HG03064 (cell line): Measurements from ENCODE around the gene C18orf54.
"Not testable (repeated sequence)": the region's sequence is repeated elsewhere in the genome, so short reads cannot be mapped to it uniquely, and the experiment has no call there.

Experiments used
- ATAC-seq: cut with Tn5 transposase; IDR thresholded peaks from one replicate; pipeline ENCODE4 v1.9.1; 2021; ENCODE audit warnings: low read depth; ENCODE audit not compliant: unreplicated experiment

Gene C18orf54

GRCh38 chr18:54357660-54358494 is at the start of gene C18orf54, which contains the start of gene STARD6:
Gene C18orf54 (plus strand): TSS chr18:54357906. CDS start chr18:54360573, 2,667 bp downstream.
Gene STARD6 (minus strand): TSS chr18:54357858. CDS start chr18:54354573, 3,285 bp downstream.
- ATAC-seq, result peak; percentile 91

- not testable (repeated sequence) for ATAC-seq
These were observed 48.1 kb upstream of the C18orf54 start for GRCh38 chr18:54309564-54309963.

- ATAC-seq, result no peak
These were observed 41.5 kb upstream of the C18orf54 start for GRCh38 chr18:54316071-54316820.

- no peak for ATAC-seq
These were observed 34.1 kb upstream of the C18orf54 start for GRCh38 chr18:54323561-54323960.

GRCh38 chr18:54323970-54324369 is 33.7 kb upstream of the C18orf54 start:
- ATAC-seq, result no peak

GRCh38 chr18:54327818-54328217 is 29.9 kb upstream of the C18orf54 start:
- no peak for ATAC-seq

GRCh38 chr18:54329787-54330186 is 27.9 kb upstream of the C18orf54 start:
- ATAC-seq, result no peak

GRCh38 chr18:54330768-54331548 is 26.7 kb upstream of the C18orf54 start:
- ATAC-seq, result no peak

- ATAC-seq, result no peak
These were observed 22.0 kb upstream of the C18orf54 start for GRCh38 chr18:54335638-54336173.

GRCh38 chr18:54338230-54338629 is 19.5 kb upstream of the C18orf54 start:
- ATAC-seq, result no peak

- no peak for ATAC-seq
These were observed 6.5 kb upstream of the C18orf54 start for GRCh38 chr18:54351186-54351585.

- peak; percentile 9 for ATAC-seq
These were observed 535 bp upstream of the C18orf54 start for GRCh38 chr18:54357082-54357659.

GRCh38 chr18:54358495-54359040 is 862 bp downstream of the C18orf54 start:
- ATAC-seq, result no peak

- no peak for ATAC-seq
These were observed 1.5 kb downstream of the C18orf54 start for GRCh38 chr18:54359233-54359632.

- ATAC-seq, result no peak
These were observed 2.7 kb downstream of the C18orf54 start for GRCh38 chr18:54360406-54360805.

- no peak for ATAC-seq
These were observed 20.4 kb downstream of the C18orf54 start for GRCh38 chr18:54378057-54378456.

- no peak for ATAC-seq
These were observed 23.9 kb downstream of the C18orf54 start for GRCh38 chr18:54381640-54382039.

GRCh38 chr18:54382076-54382475 is 24.4 kb downstream of the C18orf54 start:
- no peak for ATAC-seq

GRCh38 chr18:54382733-54383252 is 25.1 kb downstream of the C18orf54 start:
- no peak for ATAC-seq

GRCh38 chr18:54386043-54386442 is 28.3 kb downstream of the C18orf54 start:
- ATAC-seq, result no peak
